AG04450 (cell line): ENCODE results near the gene ZSWIM6. TPM values are rescaled to one million over a fixed set of nuclear protein-coding genes. Genes with fewer than 3 reads are reported as not detected.

Source experiments
- CTCF ChIA-PET: fragments of 300-600, 350-600 bp; formaldehyde crosslinking; extraction: SDS; loops from one replicate; lab custom pipeline; 2022; ENCODE audit warnings: antibody characterized with exemption, inconsistent platforms; lab: Charles Lee
- POLR2A ChIA-PET: fragments of 350-600 bp; formaldehyde crosslinking; extraction: SDS; loops from one replicate; lab custom pipeline; 2021; ENCODE audit warnings: antibody characterized with exemption, inconsistent platforms; lab: Yijun Ruan, JAX
- DNase-seq: peaks from one replicate; pipeline ENCODE4 v3.0.0-alpha.2; 2011; ENCODE audit warnings: low read depth, low spot score
- H3K27ac ChIP-seq: one replicate; pipeline ENCODE4 v1.5.1; 2012; ENCODE audit warnings: low read depth, low read length, control low read depth
- H3K27me3 ChIP-seq: one replicate; pipeline ENCODE4 v1.6.0; 2012; ENCODE audit warnings: low read length; ENCODE audit not compliant: control insufficient read depth, insufficient read depth
- H3K4me3 ChIP-seq: 2 replicates; pipeline ENCODE4 v1.5.1; 2011; ENCODE audit warnings: mild to moderate bottlenecking, low read depth, low read length, control low read depth
- H3K9me3 ChIP-seq: 2 replicates; pipeline ENCODE4 v1.5.1; 2012; ENCODE audit warnings: low read length; ENCODE audit not compliant: control insufficient read depth, insufficient read depth
- CTCF ChIP-seq: IDR thresholded peaks from 2 replicates; pipeline ENCODE4 v1.5.1; 2011; ENCODE audit warnings: low read depth, low read length, control low read depth, inconsistent platforms
- polyA plus RNA-seq: library from polyadenylated mRNA; depleted of rRNA; stranded (reverse); fragments of >200 nt; gene quantifications from 2 replicates; pipeline ENCODE4 v1.2.3, GENCODE V29; 2011

ZSWIM6 gene
- polyA plus RNA-seq, 1 experiment, result 18.9 TPM

- peak; percentile 63 for DNase-seq
- POLR2A ChIA-PET, result interaction anchor here (0.8 to 1.5 kb wide), 4 partner anchors 10 to 17 kb away, joined by 4 to 15 read pairs (median 4); partner anchors contain the start of gene ZSWIM6
- no peak overlapping the region for H3K4me3 ChIP-seq
- H3K27me3 ChIP-seq, result no peaks in the 10 kb centered on the region
- TF ChIP-seq CTCF, result no peak
- CTCF ChIA-PET, result interaction anchor here (0.8 to 1.7 kb wide), 4 partner anchors 9 to 355 kb away, joined by 3 to 4 read pairs (median 3); no protein-coding TSS in a partner anchor
- peak overlapping the region; percentile 85 for H3K27ac ChIP-seq
- no peaks in the 10 kb centered on the region for H3K9me3 ChIP-seq
Measured at GRCh38 chr5:61313960-61314681, 17.9 kb upstream of the ZSWIM6 start.

GRCh38 chr5:61318376-61318775 is 13.7 kb upstream of the ZSWIM6 start:
- no peaks in the 10 kb centered on the region for H3K9me3 ChIP-seq
- no peak for DNase-seq
- H3K4me3 ChIP-seq, result no peak overlapping the region
- ChIA-PET POLR2A (no interaction called here), CTCF (interaction anchor here (1.1 to 1.2 kb wide), 2 partner anchors 9 to 262 kb away, joined by 3 to 4 read pairs; no protein-coding TSS in a partner anchor)
- no peak for TF ChIP-seq CTCF
- H3K27ac ChIP-seq, result no peak overlapping the region
- no peaks in the 10 kb centered on the region for H3K27me3 ChIP-seq

- no peak overlapping the region for H3K4me3 ChIP-seq
- DNase-seq, result no peak
- TF ChIP-seq CTCF, result no peak
- no peaks in the 10 kb centered on the region for H3K27me3 ChIP-seq
- CTCF ChIA-PET, result interaction anchor here (1.1 to 1.2 kb wide), 2 partner anchors 11 to 263 kb away, joined by 3 to 4 read pairs; no protein-coding TSS in a partner anchor
- no peaks in the 10 kb centered on the region for H3K9me3 ChIP-seq
- POLR2A ChIA-PET, result interaction anchor here (1.6 kb wide), 1 partner anchor 12 kb away, joined by 3 read pairs; no protein-coding TSS in a partner anchor
- no peak overlapping the region for H3K27ac ChIP-seq
Measured at GRCh38 chr5:61319388-61320146, 12.5 kb upstream of the ZSWIM6 start.

GRCh38 chr5:61320860-61321259 is 11.2 kb upstream of the ZSWIM6 start:
- DNase-seq, result no peak
- no peak overlapping the region for H3K4me3 ChIP-seq
- TF ChIP-seq CTCF, result no peak
- H3K27ac ChIP-seq, result no peak overlapping the region
- ChIA-PET POLR2A (no interaction called here), CTCF (interaction anchor here (1.2 kb wide), 1 partner anchor 12 kb away, joined by 4 read pairs; no protein-coding TSS in a partner anchor)
- H3K27me3 ChIP-seq, result no peaks in the 10 kb centered on the region
- H3K9me3 ChIP-seq, result no peaks in the 10 kb centered on the region
